BLaER1 (cell line): ENCODE measurements around the gene PARD3B.

Experiments
- H3K27ac ChIP-seq: shearing (Covaris generic); formaldehyde crosslinking; 2 replicates; pipeline ENCODE4 v1.8.1; 2022
- H3K27me3 ChIP-seq: shearing (Covaris generic); formaldehyde crosslinking; 2 replicates; pipeline ENCODE4 v1.8.1; 2022
- H3K36me3 ChIP-seq: shearing (Covaris generic); formaldehyde crosslinking; 2 replicates; pipeline ENCODE4 v1.8.1; 2022
- H3K4me1 ChIP-seq: shearing (Covaris generic); formaldehyde crosslinking; 2 replicates; pipeline ENCODE4 v1.8.1; 2022
- H3K4me2 ChIP-seq: shearing (Covaris generic); formaldehyde crosslinking; 2 replicates; pipeline ENCODE4 v1.8.1; 2022
- H3K4me3 ChIP-seq: shearing (Covaris generic); formaldehyde crosslinking; 2 replicates; pipeline ENCODE4 v1.8.1; 2022
- H3K9ac ChIP-seq: shearing (Covaris generic); formaldehyde crosslinking; 2 replicates; pipeline ENCODE4 v1.8.1; 2022
- H3K9me3 ChIP-seq: shearing (Covaris generic); formaldehyde crosslinking; 2 replicates; pipeline ENCODE4 v1.8.1; 2022
- H4K20me1 ChIP-seq: shearing (Covaris generic); formaldehyde crosslinking; 2 replicates; pipeline ENCODE4 v1.8.1; 2022
- Cebpa-rat ChIP-seq: shearing (Covaris generic); IDR thresholded peaks from 2 replicates; pipeline ENCODE4 v1.8.1; 2022

The PARD3B gene

GRCh38 chr2:204923957-204924356, 378.7 kb downstream of the PARD3B start:
- no peak overlapping the region for H3K27ac ChIP-seq
- H4K20me1 ChIP-seq = no peaks in the 10 kb centered on the region
- no peaks in the 10 kb centered on the region for H3K4me1 ChIP-seq
- no peak overlapping the region for H3K9ac ChIP-seq
- no peaks in the 10 kb centered on the region for H3K36me3 ChIP-seq
- no peak for TF ChIP-seq Cebpa-rat
- no peaks in the 10 kb centered on the region for H3K27me3 ChIP-seq
- H3K4me3 ChIP-seq = no peak overlapping the region
- no peaks in the 10 kb centered on the region for H3K9me3 ChIP-seq
- no peak overlapping the region for H3K4me2 ChIP-seq

GRCh38 chr2:204931562-204931961, 386.3 kb downstream of the PARD3B start:
- H3K27ac ChIP-seq = no peak overlapping the region
- TF ChIP-seq Cebpa-rat = no peak
- H3K36me3 ChIP-seq = no peaks in the 10 kb centered on the region
- no peak overlapping the region for H3K9ac ChIP-seq
- no peaks in the 10 kb centered on the region for H3K9me3 ChIP-seq
- no peaks in the 10 kb centered on the region for H3K27me3 ChIP-seq
- H4K20me1 ChIP-seq = no peaks in the 10 kb centered on the region
- H3K4me3 ChIP-seq = no peak overlapping the region
- no peaks in the 10 kb centered on the region for H3K4me1 ChIP-seq
- no peak overlapping the region for H3K4me2 ChIP-seq

- Histone ChIP-seq H3K36me3 (no peaks in the 10 kb centered on the region), H4K20me1 (no peaks in the 10 kb centered on the region), H3K4me2 (no peak overlapping the region), H3K27me3 (no peaks in the 10 kb centered on the region), H3K4me1 (no peaks in the 10 kb centered on the region), H3K4me3 (no peak overlapping the region), H3K27ac (no peak overlapping the region), H3K9me3 (no peaks in the 10 kb centered on the region), H3K9ac (no peak overlapping the region)
- TF ChIP-seq Cebpa-rat = no peak
Measured at GRCh38 chr2:204933735-204934374, 388.6 kb downstream of the PARD3B start.

GRCh38 chr2:204944927-204945326, 399.7 kb downstream of the PARD3B start:
- H4K20me1 ChIP-seq = no peaks in the 10 kb centered on the region
- H3K36me3 ChIP-seq = no peaks in the 10 kb centered on the region
- TF ChIP-seq Cebpa-rat = no peak
- H3K9me3 ChIP-seq = peaks cover 12% of the 10 kb centered on the region
- no peaks in the 10 kb centered on the region for H3K27me3 ChIP-seq
- H3K4me2 ChIP-seq = no peak overlapping the region
- no peak overlapping the region for H3K4me3 ChIP-seq
- H3K27ac ChIP-seq = no peak overlapping the region
- H3K9ac ChIP-seq = no peak overlapping the region
- H3K4me1 ChIP-seq = no peaks in the 10 kb centered on the region

GRCh38 chr2:204945376-204945775, 400.1 kb downstream of the PARD3B start:
- Histone ChIP-seq H3K27me3 (no peaks in the 10 kb centered on the region), H4K20me1 (no peaks in the 10 kb centered on the region), H3K4me2 (no peak overlapping the region), H3K27ac (no peak overlapping the region), H3K36me3 (no peaks in the 10 kb centered on the region), H3K9ac (no peak overlapping the region), H3K9me3 (peaks cover 12% of the 10 kb centered on the region), H3K4me1 (no peaks in the 10 kb centered on the region), H3K4me3 (no peak overlapping the region)
- no peak for TF ChIP-seq Cebpa-rat

GRCh38 chr2:204946892-204947291, 401.6 kb downstream of the PARD3B start:
- Histone ChIP-seq H3K4me3 (no peak overlapping the region), H3K4me1 (no peaks in the 10 kb centered on the region), H3K36me3 (no peaks in the 10 kb centered on the region), H3K9me3 (peaks cover 12% of the 10 kb centered on the region), H3K9ac (no peak overlapping the region), H3K4me2 (no peak overlapping the region), H3K27ac (no peak overlapping the region), H4K20me1 (no peaks in the 10 kb centered on the region), H3K27me3 (no peaks in the 10 kb centered on the region)
- TF ChIP-seq Cebpa-rat = no peak

- peaks cover 12% of the 10 kb centered on the region for H3K9me3 ChIP-seq
- no peaks in the 10 kb centered on the region for H4K20me1 ChIP-seq
- TF ChIP-seq Cebpa-rat = no peak
- no peaks in the 10 kb centered on the region for H3K27me3 ChIP-seq
- H3K4me2 ChIP-seq = no peak overlapping the region
- no peak overlapping the region for H3K4me3 ChIP-seq
- H3K4me1 ChIP-seq = no peaks in the 10 kb centered on the region
- no peak overlapping the region for H3K27ac ChIP-seq
- H3K36me3 ChIP-seq = no peaks in the 10 kb centered on the region
- no peak overlapping the region for H3K9ac ChIP-seq
Measured at GRCh38 chr2:204947405-204947804, 402.1 kb downstream of the PARD3B start.

GRCh38 chr2:204948024-204948763, 402.9 kb downstream of the PARD3B start:
- no peak for TF ChIP-seq Cebpa-rat
- H3K9me3 ChIP-seq = peaks cover 12% of the 10 kb centered on the region
- no peaks in the 10 kb centered on the region for H3K27me3 ChIP-seq
- H3K9ac ChIP-seq = no peak overlapping the region
- no peaks in the 10 kb centered on the region for H3K4me1 ChIP-seq
- H3K36me3 ChIP-seq = no peaks in the 10 kb centered on the region
- H3K4me2 ChIP-seq = no peak overlapping the region
- no peak overlapping the region for H3K27ac ChIP-seq
- H4K20me1 ChIP-seq = no peaks in the 10 kb centered on the region
- no peak overlapping the region for H3K4me3 ChIP-seq

GRCh38 chr2:204948822-204949221, 403.5 kb downstream of the PARD3B start:
- Histone ChIP-seq H4K20me1 (no peaks in the 10 kb centered on the region), H3K9me3 (peaks cover 12% of the 10 kb centered on the region), H3K36me3 (no peaks in the 10 kb centered on the region), H3K4me1 (no peaks in the 10 kb centered on the region), H3K27ac (no peak overlapping the region), H3K4me3 (no peak overlapping the region), H3K9ac (no peak overlapping the region), H3K27me3 (no peaks in the 10 kb centered on the region), H3K4me2 (no peak overlapping the region)
- TF ChIP-seq Cebpa-rat = no peak

- no peaks in the 10 kb centered on the region for H3K36me3 ChIP-seq
- H3K4me3 ChIP-seq = no peak overlapping the region
- no peaks in the 10 kb centered on the region for H3K4me1 ChIP-seq
- no peak overlapping the region for H3K27ac ChIP-seq
- H3K9me3 ChIP-seq = no peaks in the 10 kb centered on the region
- no peak overlapping the region for H3K4me2 ChIP-seq
- H3K9ac ChIP-seq = no peak overlapping the region
- no peak for TF ChIP-seq Cebpa-rat
- no peaks in the 10 kb centered on the region for H3K27me3 ChIP-seq
- no peaks in the 10 kb centered on the region for H4K20me1 ChIP-seq
Measured at GRCh38 chr2:204950695-204951346, 405.5 kb downstream of the PARD3B start.
